ENCODE data around the gene TP73. TPM values are rescaled to one million over a fixed set of nuclear protein-coding genes. Genes with fewer than 3 reads are reported as not detected.

The TP73 gene
- total and polyA plus RNA-seq, 2 donors (not counting 1 experiment from before 2014, with no cell fraction given): 1.2 to 2.4 TPM

- no peak overlapping the region for H3K4me3 Mint-ChIP-seq
- Histone ChIP-seq H3K4me3 (ENCODE audit: control extremely low read depth in 1 of 5, extremely low read depth in 1 of 5, insufficient read depth in 1 of 5, low read depth in 2 of 5, low read length in 4 of 5) (no peak overlapping the region), H2AFZ (ENCODE audit: insufficient read depth, low read depth, low read length, poor library complexity, severe bottlenecking) (no peak overlapping the region), H3K27me3 (replicated peaks in 1 of 4; ENCODE audit: control extremely low read depth in 1 of 4, control insufficient read depth in 3 of 4, insufficient read depth in 4 of 4, low read length in 3 of 4) (no peaks in the 10 kb centered on the region), H3K79me2 (ENCODE audit: control insufficient read depth, insufficient read depth, low read length) (peaks cover 10% of the 10 kb centered on the region), H4K20me1 (ENCODE audit: control insufficient read depth, insufficient read depth, low read length, poor library complexity, severe bottlenecking) (no peaks in the 10 kb centered on the region), H3K4me1 (ENCODE audit: control insufficient read depth in 2 of 2, insufficient read depth in 2 of 2, low read length in 2 of 2) (no peaks in the 10 kb centered on the region), H3K9me3 (ENCODE audit: control extremely low read depth in 1 of 3, control insufficient read depth in 2 of 3, insufficient read depth in 1 of 3, low read length in 2 of 3) (no peaks in the 10 kb centered on the region), H3K4me2 (replicated peaks; ENCODE audit: low read depth, low read length, poor library complexity, severe bottlenecking) (no peak overlapping the region), H3K9ac (ENCODE audit: low read length) (no peak overlapping the region), H3K36me3 (replicated peaks in 1 of 2; ENCODE audit: control extremely low read depth in 1 of 2, control insufficient read depth in 1 of 2, extremely low read depth in 1 of 2, insufficient read depth in 2 of 2, low read length in 1 of 2) (peaks cover 3 to 39% of the 10 kb centered on the region in 2 experiments), H3K27ac (ENCODE audit: low read length in 2 of 2) (no peak overlapping the region)
- TF ChIP-seq EZH2 (IDR thresholded peaks at IDR 0.05; ENCODE audit: borderline replicate concordance, insufficient read depth, low read depth, low read length, poor library complexity, severe bottlenecking) (no peak), CTCF (IDR thresholded peaks at IDR 0.05) (no peak)
- no peaks in the 10 kb centered on the region for H3K9me3 Mint-ChIP-seq (ENCODE audit: insufficient read depth)
- no peak overlapping the region for H3K27ac Mint-ChIP-seq
- CTCF ChIA-PET: no interaction called here
- intact Hi-C loops (cut with micrococcal nuclease): no loop called here
- no peak for DNase-seq
- H3K27me3 Mint-ChIP-seq: no peaks in the 10 kb centered on the region
- 98% methylated on average over 24 of the region's 43 CpGs for WGBS (ENCODE audit: insufficient coverage)
- no peak for ATAC-seq (ENCODE audit: low read depth)
- POLR2A ChIA-PET: no interaction called here
- H3K4me1 Mint-ChIP-seq: peaks cover 3% of the 10 kb centered on the region
Observed at GRCh38 chr1:3642919-3643675, 9.2 kb upstream of the TP73 start.

GRCh38 chr1:3644273-3644672 is 8.0 kb upstream of the TP73 start:
- ChIA-PET CTCF (no interaction called here), POLR2A (no interaction called here)
- Histone ChIP-seq H3K9ac (ENCODE audit: low read length) (no peak overlapping the region), H3K4me2 (replicated peaks; ENCODE audit: low read depth, low read length, poor library complexity, severe bottlenecking) (no peak overlapping the region), H3K4me3 (ENCODE audit: control extremely low read depth in 1 of 5, extremely low read depth in 1 of 5, insufficient read depth in 1 of 5, low read depth in 2 of 5, low read length in 4 of 5) (no peak overlapping the region), H3K9me3 (ENCODE audit: control extremely low read depth in 1 of 3, control insufficient read depth in 2 of 3, insufficient read depth in 1 of 3, low read length in 2 of 3) (no peaks in the 10 kb centered on the region), H2AFZ (ENCODE audit: insufficient read depth, low read depth, low read length, poor library complexity, severe bottlenecking) (no peak overlapping the region), H3K27me3 (replicated peaks in 1 of 4; ENCODE audit: control extremely low read depth in 1 of 4, control insufficient read depth in 3 of 4, insufficient read depth in 4 of 4, low read length in 3 of 4) (no peaks in the 10 kb centered on the region), H4K20me1 (ENCODE audit: control insufficient read depth, insufficient read depth, low read length, poor library complexity, severe bottlenecking) (no peaks in the 10 kb centered on the region), H3K4me1 (ENCODE audit: control insufficient read depth in 2 of 2, insufficient read depth in 2 of 2, low read length in 2 of 2) (peaks cover 5 to 7% of the 10 kb centered on the region in 2 donors), H3K36me3 (replicated peaks in 1 of 2; ENCODE audit: control extremely low read depth in 1 of 2, control insufficient read depth in 1 of 2, extremely low read depth in 1 of 2, insufficient read depth in 2 of 2, low read length in 1 of 2) (peaks cover 3 to 30% of the 10 kb centered on the region in 2 experiments), H3K79me2 (ENCODE audit: control insufficient read depth, insufficient read depth, low read length) (peaks cover 16% of the 10 kb centered on the region), H3K27ac (ENCODE audit: low read length in 2 of 2) (no peak overlapping the region)
- Mint-ChIP-seq H3K9me3 (ENCODE audit: insufficient read depth) (no peaks in the 10 kb centered on the region), H3K4me3 (no peak overlapping the region), H3K4me1 (peaks cover 15% of the 10 kb centered on the region), H3K27ac (no peak overlapping the region), H3K27me3 (no peaks in the 10 kb centered on the region)
- ATAC-seq (ENCODE audit: low read depth): no peak
- intact Hi-C loops (cut with micrococcal nuclease): no loop called here
- DNase-seq: no peak
- TF ChIP-seq CTCF (IDR thresholded peaks at IDR 0.05): no peak
- no peak for TF ChIP-seq EZH2 (IDR thresholded peaks at IDR 0.05; ENCODE audit: borderline replicate concordance, insufficient read depth, low read depth, low read length, poor library complexity, severe bottlenecking)
- 91% methylated on average over 16 of the region's 25 CpGs for WGBS (ENCODE audit: insufficient coverage)

Measured in B cell (primary cell).